NT2/D1 (cell line): ENCODE measurements around the gene EPHA6.

Experiments used
- DNase-seq: peaks from one replicate; pipeline ENCODE4 v3.0.0-alpha.2; 2011; ENCODE audit warnings: low read depth, low spot score
- H3K27me3 ChIP-seq: 2 replicates; pipeline ENCODE4 v1.6.0; 2011; ENCODE audit warnings: mild to moderate bottlenecking; ENCODE audit not compliant: insufficient read length, insufficient read depth
- H3K36me3 ChIP-seq: 2 replicates; pipeline ENCODE4 v1.6.1; 2011; ENCODE audit warnings: mild to moderate bottlenecking, low read length, mixed read lengths; ENCODE audit not compliant: insufficient read depth, insufficient read length
- H3K4me1 ChIP-seq: 2 replicates; pipeline ENCODE4 v1.5.1; 2011; ENCODE audit not compliant: insufficient read depth, insufficient read length
- H3K4me3 ChIP-seq: 2 replicates; pipeline ENCODE4 v1.5.1; 2011; ENCODE audit warnings: low read depth; ENCODE audit not compliant: insufficient read length
- H3K9ac ChIP-seq: 2 replicates; pipeline ENCODE4 v1.6.0; 2011; ENCODE audit warnings: low read depth; ENCODE audit not compliant: insufficient read length
- H3K9me3 ChIP-seq: 2 replicates; pipeline ENCODE4 v1.5.1; 2011; ENCODE audit warnings: mild to moderate bottlenecking, low read length; ENCODE audit not compliant: insufficient read depth
- SUZ12 ChIP-seq: IDR thresholded peaks from 2 replicates; pipeline ENCODE4 v1.6.1; 2011; ENCODE audit not compliant: insufficient read length, insufficient read depth; ENCODE audit errors: extremely low read depth
- YY1 ChIP-seq: IDR thresholded peaks from 2 replicates; pipeline ENCODE4 v1.6.1; 2011; ENCODE audit not compliant: insufficient read length, insufficient read depth
- ZNF274 ChIP-seq: IDR thresholded peaks from 2 replicates; pipeline ENCODE4 v1.6.1; 2011; ENCODE audit warnings: mild to moderate bottlenecking, low read depth, low read length

The EPHA6 gene

DNA sequence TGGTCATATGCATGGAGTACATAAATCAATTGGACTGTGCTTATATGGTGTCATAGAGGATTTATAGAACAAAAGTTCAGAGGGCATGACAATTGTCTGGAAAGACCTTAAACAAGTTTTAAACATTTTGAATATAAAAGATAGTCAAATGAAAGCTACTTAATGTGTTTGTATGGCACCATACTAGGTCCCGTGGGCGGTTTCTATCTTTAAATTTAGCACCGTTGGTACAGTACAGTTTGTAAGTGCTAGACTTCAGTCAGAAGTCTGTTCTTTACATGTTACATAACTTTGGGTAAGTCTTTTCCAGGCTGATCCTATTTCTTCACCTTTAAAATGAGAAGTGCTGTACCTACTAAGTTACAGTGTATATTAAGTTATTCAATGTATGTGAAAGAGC, 576.8 kb downstream of the EPHA6 start:
- Histone ChIP-seq H3K36me3 (no peaks in the 10 kb centered on the region), H3K9me3 (peaks cover 19% of the 10 kb centered on the region), H3K9ac (no peak overlapping the region), H3K4me1 (no peaks in the 10 kb centered on the region), H3K27me3 (no peaks in the 10 kb centered on the region), H3K4me3 (no peak overlapping the region)
- TF ChIP-seq YY1: no peak
- TF ChIP-seq SUZ12: no peak
- no peak for TF ChIP-seq ZNF274
- no peak for DNase-seq

- Histone ChIP-seq H3K36me3 (no peaks in the 10 kb centered on the region), H3K27me3 (no peaks in the 10 kb centered on the region), H3K4me1 (no peaks in the 10 kb centered on the region), H3K9me3 (no peaks in the 10 kb centered on the region), H3K9ac (no peak overlapping the region), H3K4me3 (no peak overlapping the region)
- no peak for DNase-seq
- TF ChIP-seq ZNF274 (no peak), SUZ12 (no peak)
Measured at GRCh38 chr3:97409612-97410011, 595.2 kb downstream of the EPHA6 start.

DNA sequence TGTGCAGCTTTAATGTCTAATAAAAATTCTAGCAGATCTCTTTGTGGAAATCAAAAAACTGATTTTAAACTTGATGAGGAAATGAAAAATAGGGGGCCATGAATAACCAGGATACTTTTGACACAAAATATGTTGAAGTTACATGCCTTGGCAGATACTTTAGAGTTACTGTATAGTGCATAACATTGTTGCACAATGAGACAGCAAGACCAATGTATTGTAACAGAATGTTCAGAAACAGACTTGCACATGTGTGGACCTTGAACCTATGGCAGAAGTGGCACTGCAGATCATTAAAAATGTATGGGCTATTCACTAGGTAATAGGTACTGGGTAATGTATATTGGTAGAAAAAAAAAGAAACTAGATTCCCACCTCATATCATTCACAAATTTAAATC, 607.2 kb downstream of the EPHA6 start:
- TF ChIP-seq YY1: no peak
- no peak for TF ChIP-seq ZNF274
- no peak for TF ChIP-seq SUZ12
- Histone ChIP-seq H3K9ac (no peak overlapping the region), H3K4me3 (no peak overlapping the region), H3K36me3 (no peaks in the 10 kb centered on the region), H3K4me1 (no peaks in the 10 kb centered on the region), H3K9me3 (peaks cover 10% of the 10 kb centered on the region), H3K27me3 (no peaks in the 10 kb centered on the region)
- DNase-seq: no peak

DNA sequence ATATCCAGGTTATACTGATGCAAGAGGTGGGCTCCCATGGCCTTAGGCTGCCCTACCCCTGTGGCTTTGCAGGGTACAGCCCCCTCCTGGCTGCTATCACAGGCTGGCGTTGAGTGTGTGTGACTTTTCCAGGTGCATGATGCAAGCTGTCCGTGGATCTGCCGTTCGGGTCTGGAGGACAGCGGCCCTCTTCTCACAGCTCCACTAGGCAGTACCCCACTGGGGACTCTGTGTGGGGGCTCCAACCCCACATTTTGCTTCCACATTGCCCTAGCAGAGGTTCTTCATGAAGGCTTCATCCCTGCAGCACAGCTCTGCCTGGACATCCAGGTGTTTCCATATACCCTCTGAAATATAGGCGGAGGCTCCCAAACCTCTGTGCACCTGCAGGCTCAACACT, 610.6 kb downstream of the EPHA6 start:
- no peak for DNase-seq
- Histone ChIP-seq H3K36me3 (no peaks in the 10 kb centered on the region), H3K4me1 (no peaks in the 10 kb centered on the region), H3K27me3 (no peaks in the 10 kb centered on the region), H3K4me3 (no peak overlapping the region), H3K9ac (no peak overlapping the region), H3K9me3 (peaks cover 10% of the 10 kb centered on the region)
- no peak for TF ChIP-seq ZNF274
- TF ChIP-seq YY1: no peak
- no peak for TF ChIP-seq SUZ12

DNA sequence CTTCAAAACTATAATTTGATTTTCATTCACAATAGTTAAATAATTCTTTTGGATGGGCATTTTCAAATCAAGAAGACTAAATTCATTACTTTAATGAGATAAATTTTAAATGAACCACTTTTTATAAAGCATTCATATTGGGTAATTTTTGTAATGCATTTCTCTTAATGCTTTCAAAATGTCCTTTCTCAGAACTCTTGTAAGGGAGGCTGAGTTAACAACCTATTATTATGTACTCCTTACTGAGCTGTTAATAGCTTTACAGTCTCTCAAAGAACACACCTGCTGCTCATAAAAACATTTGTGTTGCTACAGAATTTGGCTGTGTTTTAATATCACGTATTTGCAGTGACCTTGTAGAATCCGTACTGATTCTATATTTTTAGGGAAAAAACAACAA, 616.2 kb downstream of the EPHA6 start:
- TF ChIP-seq ZNF274 (no peak), SUZ12 (no peak), YY1 (no peak)
- no peaks in the 10 kb centered on the region for H3K27me3 ChIP-seq
- DNase-seq: no peak
- H3K4me1 ChIP-seq: no peaks in the 10 kb centered on the region
- peaks cover under 1% of the 10 kb centered on the region; the same call in 1 of the 2 replicates for H3K9me3 ChIP-seq
- no peak overlapping the region for H3K9ac ChIP-seq
- no peaks in the 10 kb centered on the region for H3K36me3 ChIP-seq
- no peak overlapping the region for H3K4me3 ChIP-seq

DNA sequence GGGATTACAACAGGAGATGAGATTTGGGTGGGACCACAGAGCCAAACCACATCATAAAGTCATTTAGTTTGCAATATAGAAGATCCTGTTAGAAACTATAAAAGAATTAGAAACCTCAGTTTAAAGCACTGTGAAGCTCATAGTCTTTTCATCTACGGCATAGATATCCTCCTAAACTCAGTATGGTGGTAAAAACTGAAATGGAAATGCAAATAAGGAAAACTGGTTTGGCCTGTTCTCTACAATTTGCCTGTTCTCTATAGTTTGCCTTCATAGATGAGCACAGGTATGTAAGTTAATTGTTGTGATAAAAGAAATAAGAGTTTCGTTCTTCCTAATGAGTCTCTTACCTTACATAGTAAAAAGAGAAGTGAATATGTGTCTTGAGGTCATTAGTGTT, 618.5 kb downstream of the EPHA6 start:
- no peak for DNase-seq
- Histone ChIP-seq H3K4me1 (no peaks in the 10 kb centered on the region), H3K27me3 (no peaks in the 10 kb centered on the region), H3K9me3 (no peaks in the 10 kb centered on the region), H3K4me3 (no peak overlapping the region), H3K36me3 (no peaks in the 10 kb centered on the region), H3K9ac (no peak overlapping the region)
- TF ChIP-seq YY1 (no peak), ZNF274 (no peak), SUZ12 (no peak)

DNA sequence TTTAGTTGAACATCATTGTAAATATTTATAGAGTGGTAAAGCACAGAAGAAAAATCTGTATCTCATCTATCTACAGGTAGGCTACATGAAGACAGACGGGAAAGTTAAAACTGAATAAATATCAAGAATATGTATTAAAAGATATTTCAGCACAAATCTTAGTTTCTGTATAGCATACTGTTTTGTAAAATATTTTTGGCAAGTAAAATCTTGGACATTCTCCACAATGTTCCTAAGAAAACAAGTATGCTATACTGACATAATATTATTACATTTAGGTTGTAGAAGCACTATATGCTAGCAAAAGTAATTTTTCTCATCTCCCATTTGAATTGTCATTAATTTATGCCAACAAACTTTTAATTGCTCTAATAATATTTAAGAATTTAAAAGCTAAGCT, 623.7 kb downstream of the EPHA6 start:
- no peaks in the 10 kb centered on the region for H3K4me1 ChIP-seq
- no peak overlapping the region for H3K9ac ChIP-seq
- H3K9me3 ChIP-seq: no peaks in the 10 kb centered on the region
- no peak for TF ChIP-seq YY1
- no peaks in the 10 kb centered on the region for H3K27me3 ChIP-seq
- H3K4me3 ChIP-seq: no peak overlapping the region
- H3K36me3 ChIP-seq: no peaks in the 10 kb centered on the region
- no peak for DNase-seq

DNA sequence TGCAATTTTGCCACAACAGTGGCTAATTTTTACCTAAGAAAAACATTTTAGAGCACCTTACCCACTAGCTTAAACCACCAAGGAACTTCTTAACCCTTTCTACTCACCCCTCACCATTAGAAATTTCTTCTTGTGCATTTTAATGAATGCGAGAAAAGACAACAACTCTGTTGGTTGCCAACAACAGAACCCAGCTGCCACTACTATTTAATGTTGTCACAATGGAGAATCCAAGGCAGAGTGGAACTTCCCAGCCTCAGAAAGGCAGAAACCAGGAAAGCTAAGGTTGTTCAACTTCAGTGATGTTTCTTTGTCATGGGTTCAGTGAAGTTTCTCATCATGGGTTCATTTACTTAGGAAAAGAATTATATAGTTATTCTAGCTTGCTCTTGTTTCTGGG, 625.0 kb downstream of the EPHA6 start:
- Histone ChIP-seq H3K4me1 (no peaks in the 10 kb centered on the region), H3K9ac (no peak overlapping the region), H3K36me3 (no peaks in the 10 kb centered on the region), H3K9me3 (no peaks in the 10 kb centered on the region), H3K4me3 (no peak overlapping the region), H3K27me3 (no peaks in the 10 kb centered on the region)
- TF ChIP-seq SUZ12 (no peak), ZNF274 (no peak), YY1 (no peak)
- DNase-seq: no peak
